GM12872 (cell line): ENCODE measurements around the gene KIF13A.

Experiments
- TF ChIP-seq, protein P1 (sequence below): IDR thresholded peaks from 3 replicates; pipeline ENCODE4 v1.5.1; 2011; ENCODE audit warnings: low read depth, mild to moderate bottlenecking, low read length, moderate library complexity; ENCODE audit not compliant: insufficient read depth

KIF13A gene

DNA sequence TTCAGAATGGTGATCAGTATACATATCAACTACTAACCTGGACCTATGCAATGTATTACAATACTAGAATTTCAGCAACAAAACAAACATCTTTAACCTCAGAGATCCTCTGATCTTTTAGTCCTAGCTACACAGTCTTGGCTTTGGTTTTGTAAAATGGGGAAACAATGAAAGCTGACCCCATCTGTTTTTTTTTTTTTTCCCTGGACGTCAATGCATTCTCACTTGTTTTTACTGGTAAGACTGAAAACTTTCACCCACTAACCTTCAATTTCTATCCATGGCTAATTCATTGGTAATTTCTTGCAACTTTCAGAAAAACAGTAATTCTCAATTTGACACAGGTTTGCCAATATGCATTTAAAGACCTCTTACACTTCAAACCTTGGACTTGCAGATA, 3.0 kb downstream of the KIF13A start:
- TF ChIP-seq, protein P1, sequence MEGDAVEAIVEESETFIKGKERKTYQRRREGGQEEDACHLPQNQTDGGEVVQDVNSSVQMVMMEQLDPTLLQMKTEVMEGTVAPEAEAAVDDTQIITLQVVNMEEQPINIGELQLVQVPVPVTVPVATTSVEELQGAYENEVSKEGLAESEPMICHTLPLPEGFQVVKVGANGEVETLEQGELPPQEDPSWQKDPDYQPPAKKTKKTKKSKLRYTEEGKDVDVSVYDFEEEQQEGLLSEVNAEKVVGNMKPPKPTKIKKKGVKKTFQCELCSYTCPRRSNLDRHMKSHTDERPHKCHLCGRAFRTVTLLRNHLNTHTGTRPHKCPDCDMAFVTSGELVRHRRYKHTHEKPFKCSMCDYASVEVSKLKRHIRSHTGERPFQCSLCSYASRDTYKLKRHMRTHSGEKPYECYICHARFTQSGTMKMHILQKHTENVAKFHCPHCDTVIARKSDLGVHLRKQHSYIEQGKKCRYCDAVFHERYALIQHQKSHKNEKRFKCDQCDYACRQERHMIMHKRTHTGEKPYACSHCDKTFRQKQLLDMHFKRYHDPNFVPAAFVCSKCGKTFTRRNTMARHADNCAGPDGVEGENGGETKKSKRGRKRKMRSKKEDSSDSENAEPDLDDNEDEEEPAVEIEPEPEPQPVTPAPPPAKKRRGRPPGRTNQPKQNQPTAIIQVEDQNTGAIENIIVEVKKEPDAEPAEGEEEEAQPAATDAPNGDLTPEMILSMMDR, result no peak

DNA sequence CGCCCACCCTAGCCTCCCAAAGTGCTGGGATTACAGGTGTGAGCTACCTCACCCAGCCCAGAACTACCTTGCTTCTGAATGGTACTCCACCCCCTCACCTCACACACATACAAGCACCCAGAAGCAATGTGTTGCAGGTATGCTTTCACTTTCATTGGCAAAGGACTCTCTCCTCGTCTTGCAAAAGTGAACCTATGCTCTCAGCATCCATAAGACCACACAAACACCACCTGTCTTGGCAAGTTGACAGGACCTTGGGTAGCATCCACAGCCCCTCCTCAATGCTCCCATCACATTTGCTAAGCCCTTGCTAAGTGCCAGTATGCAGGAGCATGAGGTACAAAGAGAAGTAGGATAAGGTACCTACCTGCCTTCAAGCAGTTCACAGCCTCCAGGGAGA, 3.7 kb downstream of the KIF13A start:
- TF ChIP-seq, protein P1, result no peak

DNA sequence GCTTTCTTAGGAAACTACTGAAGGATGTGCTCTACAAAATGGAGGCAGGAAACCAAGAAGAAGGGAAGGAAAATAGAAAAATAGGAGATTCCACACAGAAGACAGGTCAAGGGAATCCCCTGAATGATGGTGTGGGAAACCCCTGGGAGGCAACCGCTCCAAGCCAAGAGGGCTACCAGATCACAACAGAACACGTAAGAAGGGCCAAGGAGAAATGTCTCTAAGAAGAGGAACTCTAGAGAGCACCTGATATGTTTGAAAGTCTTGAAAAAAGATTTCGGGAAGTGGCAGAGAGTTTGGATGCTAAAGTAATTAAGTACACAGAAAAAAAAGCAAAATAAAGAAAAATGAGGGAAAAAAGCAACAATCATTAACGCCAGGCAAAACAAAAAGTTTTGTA, 7.1 kb downstream of the KIF13A start:
- TF ChIP-seq, protein P1, result no peak

DNA sequence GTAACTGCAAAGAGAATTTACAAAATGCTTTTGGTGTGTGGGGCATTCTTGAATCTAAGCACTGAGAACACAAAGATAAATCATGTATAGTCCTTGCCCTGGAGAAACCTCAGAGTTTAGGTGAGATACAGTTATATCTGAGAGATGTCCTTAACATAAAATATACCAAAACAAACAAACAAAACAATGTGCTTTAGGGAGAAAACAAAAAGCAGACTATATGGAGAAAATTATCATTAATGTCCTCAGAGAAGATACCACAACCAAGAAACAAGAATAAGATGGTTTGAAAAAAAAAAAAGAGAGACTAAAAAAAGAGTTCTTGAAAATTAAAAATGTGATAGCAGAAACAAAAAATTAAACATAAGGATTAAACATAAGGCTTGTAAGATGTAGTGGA, 8.0 kb downstream of the KIF13A start:
- TF ChIP-seq, protein P1, result no peak

DNA sequence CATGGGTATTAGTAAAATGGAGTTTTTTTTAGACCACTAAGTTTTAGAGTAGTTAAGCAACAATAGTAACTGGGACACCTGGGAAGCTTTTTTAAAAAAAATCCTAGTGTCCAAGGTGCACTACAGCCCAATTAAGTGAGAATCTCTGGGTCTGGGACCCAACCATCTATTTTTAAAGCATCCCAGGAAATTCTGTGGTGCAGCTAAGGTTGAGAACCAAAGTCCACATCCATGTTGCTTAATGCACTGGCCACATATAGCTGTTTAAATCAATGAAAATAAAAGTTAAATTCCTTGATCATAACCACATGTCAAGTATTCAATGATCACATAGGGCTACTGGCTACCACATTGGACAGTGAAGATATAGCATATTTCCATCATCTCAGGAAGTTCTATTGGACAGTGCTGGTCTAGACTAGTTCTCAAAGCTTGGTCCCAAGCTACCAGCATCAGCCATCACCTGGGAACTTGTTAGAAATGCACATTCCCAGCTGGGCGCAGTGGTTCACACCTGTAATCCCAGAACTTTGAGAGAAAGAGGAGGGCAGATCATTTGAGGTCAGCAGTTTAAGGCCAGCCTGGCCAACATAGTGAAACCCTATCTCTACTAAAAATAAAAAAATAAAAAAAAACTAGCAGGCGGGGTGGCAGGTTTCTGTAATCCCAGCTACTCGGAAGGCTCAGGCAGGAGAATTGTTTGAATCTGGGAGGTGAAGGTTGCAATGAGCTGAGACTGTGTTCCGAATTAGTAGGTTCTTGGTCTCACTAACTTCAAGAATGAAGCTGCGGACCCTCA, 12.7 kb downstream of the KIF13A start:
- TF ChIP-seq, protein P1, result no peak

DNA sequence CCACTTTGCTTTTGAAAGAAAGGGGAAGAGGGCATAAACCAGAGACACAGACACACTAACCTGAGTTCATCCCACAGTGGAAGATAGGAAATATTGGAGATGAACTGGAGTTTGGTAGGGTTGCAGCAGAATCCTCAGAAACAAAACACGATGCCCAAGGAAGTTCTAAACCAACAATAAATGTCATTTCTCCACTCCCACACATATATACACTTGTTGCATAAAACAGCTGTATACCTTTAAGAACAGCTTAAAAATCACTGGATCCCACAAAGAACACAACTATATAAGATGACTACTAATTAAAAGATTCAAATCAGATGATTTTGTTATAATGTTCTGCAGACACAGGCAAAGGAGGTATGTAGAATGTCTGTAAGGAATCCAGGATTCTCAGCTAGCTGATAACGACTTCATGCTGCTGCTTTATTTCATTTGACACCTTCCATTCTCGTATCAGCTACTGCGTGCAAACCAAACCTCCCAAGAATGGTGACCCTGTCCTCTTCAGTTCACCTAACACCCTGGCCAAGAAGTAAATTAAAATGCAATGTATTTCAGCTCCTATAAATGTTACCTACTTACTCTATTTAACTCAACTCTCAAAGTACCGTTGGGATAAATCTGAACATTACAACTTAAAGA, 14.3 kb downstream of the KIF13A start:
- TF ChIP-seq, protein P1, result no peak

DNA sequence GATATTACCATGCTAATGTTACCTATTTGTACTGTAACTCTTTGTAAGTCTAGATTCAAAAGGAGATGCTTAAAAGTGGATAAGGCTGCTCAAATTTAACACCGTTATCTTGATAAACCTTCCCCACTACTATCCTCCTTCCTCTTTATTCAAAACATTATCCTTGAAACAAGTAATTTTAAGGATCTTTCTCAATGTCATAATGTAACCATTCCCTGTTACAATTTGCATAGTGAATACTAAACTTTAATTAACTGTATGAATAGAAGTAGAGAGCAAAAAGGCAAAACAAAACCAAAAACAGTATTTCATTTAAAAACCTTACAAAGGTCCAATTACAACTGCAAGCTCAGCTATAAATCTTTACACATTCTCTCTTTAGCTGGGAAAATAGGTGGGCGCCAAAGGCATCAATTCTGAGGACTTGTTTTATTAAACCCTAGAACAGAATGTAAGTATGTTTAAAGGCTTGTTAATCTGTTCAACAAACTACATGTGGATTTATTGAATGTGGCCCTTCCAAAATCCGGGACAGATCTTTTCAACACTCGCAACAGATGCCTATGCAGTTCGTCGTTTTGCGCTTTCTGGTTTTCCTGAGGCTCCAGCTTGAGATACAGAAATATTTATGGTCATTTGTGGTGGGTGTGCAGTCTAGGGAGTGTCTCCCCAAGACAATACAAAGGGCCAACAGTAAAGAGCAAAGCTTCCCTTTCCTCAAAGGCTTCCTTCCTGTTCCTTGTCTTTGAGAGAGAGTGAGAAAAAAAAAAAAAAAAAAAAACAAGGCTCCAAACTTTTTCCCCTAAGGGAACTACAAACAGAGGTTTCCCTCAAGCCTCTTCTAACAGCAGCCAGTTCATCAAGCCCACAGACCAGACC, 15.1 kb downstream of the KIF13A start:
- TF ChIP-seq, protein P1, result no peak
